ENCODE data around the gene TOP3A. TPM values are rescaled to one million over a fixed set of nuclear protein-coding genes. Genes with fewer than 3 reads are reported as not detected.

Gene TOP3A
- total RNA-seq, 4 donors from 2014 or later: 18.7 to 46.4 (median 28.4) TPM

DNA sequence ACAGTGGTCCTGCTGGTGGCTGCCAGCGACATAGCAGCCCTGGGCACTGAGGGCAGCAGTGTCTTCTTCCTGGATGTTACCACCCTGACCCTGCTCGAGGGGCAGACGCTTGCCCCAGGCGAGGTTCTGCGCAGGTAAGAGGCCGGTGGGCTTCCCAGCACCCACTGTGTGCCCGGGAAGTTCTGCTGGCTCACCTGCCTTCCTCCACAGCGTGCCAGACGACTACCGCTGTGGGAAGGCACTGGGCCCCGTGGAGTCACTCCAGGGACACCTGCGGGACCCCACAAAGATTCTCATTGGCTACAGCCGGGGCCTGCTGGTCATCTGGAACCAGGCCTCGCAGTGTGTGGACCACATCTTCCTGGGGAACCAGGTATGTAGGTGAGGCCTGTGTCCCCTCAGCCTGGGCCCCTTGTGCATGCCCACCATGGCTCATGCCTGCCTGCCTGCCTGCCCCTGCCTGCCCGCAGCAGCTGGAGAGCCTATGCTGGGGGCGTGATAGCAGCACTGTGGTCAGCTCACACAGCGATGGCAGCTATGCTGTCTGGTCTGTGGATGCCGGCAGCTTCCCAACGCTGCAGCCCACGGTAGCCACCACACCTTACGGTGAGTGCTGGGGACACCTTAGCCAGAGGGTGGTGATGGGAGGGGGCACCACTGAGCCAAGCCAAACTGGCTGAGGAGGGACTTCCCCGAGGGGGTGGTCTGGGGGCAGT is 80.8 kb downstream of the TOP3A start:
- 88 to 94% methylated on average over 18 to 21 of the region's 22 CpGs for WGBS, 2 donors
- intact Hi-C loops (cut with DNase I; ENCODE audit: low total_unique reads): no loop called here
- no peak overlapping the region for H3K4me3 ChIP-seq (ENCODE audit: low read depth, poor library complexity, severe bottlenecking)
- no peak for TF ChIP-seq POLR2A (IDR thresholded peaks at IDR 0.05)
- TF ChIP-seq, protein P1, sequence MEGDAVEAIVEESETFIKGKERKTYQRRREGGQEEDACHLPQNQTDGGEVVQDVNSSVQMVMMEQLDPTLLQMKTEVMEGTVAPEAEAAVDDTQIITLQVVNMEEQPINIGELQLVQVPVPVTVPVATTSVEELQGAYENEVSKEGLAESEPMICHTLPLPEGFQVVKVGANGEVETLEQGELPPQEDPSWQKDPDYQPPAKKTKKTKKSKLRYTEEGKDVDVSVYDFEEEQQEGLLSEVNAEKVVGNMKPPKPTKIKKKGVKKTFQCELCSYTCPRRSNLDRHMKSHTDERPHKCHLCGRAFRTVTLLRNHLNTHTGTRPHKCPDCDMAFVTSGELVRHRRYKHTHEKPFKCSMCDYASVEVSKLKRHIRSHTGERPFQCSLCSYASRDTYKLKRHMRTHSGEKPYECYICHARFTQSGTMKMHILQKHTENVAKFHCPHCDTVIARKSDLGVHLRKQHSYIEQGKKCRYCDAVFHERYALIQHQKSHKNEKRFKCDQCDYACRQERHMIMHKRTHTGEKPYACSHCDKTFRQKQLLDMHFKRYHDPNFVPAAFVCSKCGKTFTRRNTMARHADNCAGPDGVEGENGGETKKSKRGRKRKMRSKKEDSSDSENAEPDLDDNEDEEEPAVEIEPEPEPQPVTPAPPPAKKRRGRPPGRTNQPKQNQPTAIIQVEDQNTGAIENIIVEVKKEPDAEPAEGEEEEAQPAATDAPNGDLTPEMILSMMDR (IDR thresholded peaks at IDR 0.05): no peak
- DNase-seq (ENCODE audit: low spot score in 2 of 2): no peak

DNA sequence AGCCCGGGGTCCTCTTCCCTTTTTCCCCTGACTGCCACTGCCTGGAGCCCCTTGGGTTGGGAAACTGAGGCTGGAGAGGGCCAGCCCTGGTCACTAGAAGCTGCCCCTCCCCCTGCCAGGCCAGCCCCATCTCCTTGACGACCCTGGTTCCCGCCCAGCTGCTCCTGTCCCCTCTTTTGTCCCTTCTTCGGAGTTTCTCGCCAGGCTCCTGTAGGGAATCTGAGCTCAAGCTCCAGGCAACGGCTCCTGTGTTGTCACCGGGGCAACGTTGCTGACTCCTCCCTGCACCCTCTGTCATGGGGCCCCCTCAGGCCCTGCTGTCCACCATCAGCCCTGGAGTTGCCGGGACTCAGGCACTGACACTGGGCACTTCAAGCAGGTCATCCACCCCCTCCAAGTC is 83.6 kb downstream of the TOP3A start:
- no peak for DNase-seq (ENCODE audit: low spot score in 2 of 2)
- TF ChIP-seq POLR2A (IDR thresholded peaks at IDR 0.05): no peak
- TF ChIP-seq, protein P1 (IDR thresholded peaks at IDR 0.05): no peak
- no peak overlapping the region for H3K4me3 ChIP-seq (ENCODE audit: low read depth, poor library complexity, severe bottlenecking)
- intact Hi-C loops (cut with DNase I; ENCODE audit: low total_unique reads): no loop called here
- 69 to 73% methylated on average over 9 of the region's 9 CpGs for WGBS, 2 donors

DNA sequence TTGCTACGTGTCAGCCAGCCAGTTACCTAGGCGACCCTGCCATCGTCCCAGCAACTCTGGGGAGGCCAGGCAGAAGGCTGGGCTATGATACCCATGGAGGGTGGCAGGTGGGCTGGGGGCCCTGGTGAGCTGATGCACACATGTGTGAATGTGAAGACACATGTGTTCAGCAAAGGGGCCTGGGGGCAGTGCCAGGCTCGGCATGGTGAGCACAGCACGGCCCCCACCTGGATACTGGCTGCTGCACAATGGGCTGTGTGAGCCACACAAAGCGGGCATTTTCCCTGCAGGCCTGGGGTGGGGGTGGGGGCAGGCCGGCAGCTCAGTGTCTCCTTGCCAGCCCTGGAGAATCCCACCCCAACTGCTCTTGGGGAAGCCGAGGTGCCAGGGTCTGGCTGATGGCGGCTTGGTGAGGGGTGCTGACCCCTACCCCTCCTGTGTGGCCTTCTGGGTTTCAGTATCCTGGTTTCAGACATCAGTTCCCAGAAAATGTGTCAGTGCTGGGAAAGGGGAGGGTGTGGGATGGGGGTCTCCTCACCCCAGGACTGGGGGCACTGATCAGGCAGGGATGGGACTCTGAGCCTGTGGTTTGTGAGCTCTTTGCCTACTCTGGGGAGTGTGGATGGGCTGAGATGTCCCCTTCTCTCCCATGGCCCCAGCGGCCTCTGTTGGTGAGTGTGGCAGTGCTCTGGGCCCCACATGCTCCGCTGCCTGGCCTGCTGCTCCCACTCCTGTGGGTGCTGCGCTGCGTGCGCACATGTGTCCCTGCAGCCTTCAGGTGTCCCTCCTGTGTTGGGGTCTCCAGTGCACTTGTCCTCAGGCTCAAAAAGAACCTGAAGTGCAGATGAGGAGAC is 84.3 kb downstream of the TOP3A start:
- no peak overlapping the region for H3K4me3 ChIP-seq (ENCODE audit: low read depth, poor library complexity, severe bottlenecking)
- intact Hi-C loops (cut with DNase I; ENCODE audit: low total_unique reads): no loop called here
- 81 to 85% methylated on average over 12 of the region's 14 CpGs for WGBS, 2 donors
- TF ChIP-seq, protein P1 (IDR thresholded peaks at IDR 0.05): no peak
- TF ChIP-seq POLR2A (IDR thresholded peaks at IDR 0.05): no peak
- DNase-seq (ENCODE audit: low spot score in 2 of 2): no peak

DNA sequence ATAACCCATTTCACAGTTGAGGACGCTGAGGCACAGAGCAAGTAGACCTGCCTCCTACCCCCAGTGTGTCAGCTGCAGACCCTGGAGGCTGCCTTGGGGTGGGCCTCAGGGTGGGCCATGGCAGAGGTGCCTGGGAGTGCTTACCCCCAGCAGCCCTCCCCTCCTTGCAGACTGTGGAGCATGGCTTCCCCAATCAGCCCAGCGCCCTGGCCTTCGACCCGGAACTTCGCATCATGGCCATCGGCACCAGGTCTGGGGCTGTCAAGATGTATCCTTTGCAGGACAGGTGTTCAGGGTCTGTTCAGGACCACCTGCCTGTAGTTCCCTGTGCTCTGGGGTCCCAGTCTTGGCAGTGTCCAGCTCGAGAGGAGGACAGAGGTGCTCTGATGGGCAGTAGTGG is 85.0 kb downstream of the TOP3A start:
- intact Hi-C loops (cut with DNase I; ENCODE audit: low total_unique reads): no loop called here
- TF ChIP-seq, protein P1 (IDR thresholded peaks at IDR 0.05): no peak
- TF ChIP-seq POLR2A (IDR thresholded peaks at IDR 0.05): no peak
- no peak overlapping the region for H3K4me3 ChIP-seq (ENCODE audit: low read depth, poor library complexity, severe bottlenecking)
- 95 to 98% methylated on average over 6 to 7 of the region's 7 CpGs for WGBS, 2 donors
- DNase-seq (ENCODE audit: low spot score in 2 of 2): no peak

DNA sequence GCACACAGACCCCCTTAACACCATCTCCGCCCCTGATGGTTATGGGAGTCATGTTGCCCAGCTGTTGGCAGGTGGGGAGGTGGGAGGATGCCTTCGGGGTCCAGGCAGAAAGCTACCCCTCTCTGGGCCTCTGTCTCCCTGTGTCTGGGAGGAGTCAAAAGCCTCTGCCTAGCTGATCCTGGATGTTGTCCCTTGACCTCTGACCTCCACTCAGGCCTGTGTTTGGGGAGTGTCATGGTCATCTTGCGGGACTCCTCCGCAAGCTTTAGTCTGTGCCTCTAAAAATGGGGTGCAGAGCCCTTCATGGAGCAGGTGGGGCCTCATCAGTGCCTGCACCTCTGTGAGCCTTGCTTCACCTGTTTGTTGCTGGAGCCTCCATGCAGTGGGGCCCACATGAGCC is 85.5 kb downstream of the TOP3A start:
- TF ChIP-seq POLR2A (IDR thresholded peaks at IDR 0.05): no peak
- TF ChIP-seq, protein P1 (IDR thresholded peaks at IDR 0.05): no peak
- DNase-seq (ENCODE audit: low spot score in 2 of 2): no peak
- H3K4me3 ChIP-seq (ENCODE audit: low read depth, poor library complexity, severe bottlenecking): no peak overlapping the region
- intact Hi-C loops (cut with DNase I; ENCODE audit: low total_unique reads): no loop called here
- WGBS, 2 donors: 77 to 80% methylated on average over 4 of the region's 4 CpGs
